HepG2 (cell line): Measurements from ENCODE around the gene OR10G2. TPM values are rescaled to one million over a fixed set of nuclear protein-coding genes. Genes with fewer than 3 reads are reported as not detected.

Source experiments
- ATAC-seq: fragments of 200-7000 bp; cut with Tn5 transposase; 3 replicates; pipeline ENCODE4 v1.9.1; 2020; ENCODE audit warnings: mild to moderate bottlenecking, moderate library complexity
- Bru-seq: library from RNA; stranded (reverse); fragments of 400-500 nt; gene quantifications from one replicate; lab custom pipeline; 2021; lab: Mats Ljungman, UMichigan
- BruChase-seq, 2 experiments: library from RNA; stranded (reverse); fragments of 400-500 nt; gene quantifications; one replicate each; lab custom pipeline; 2021; lab: Mats Ljungman, UMichigan
- BruUV-seq: library from RNA; stranded (reverse); fragments of 400-500 nt; replicated peaks from 2 replicates; lab custom pipeline; 2021; lab: Mats Ljungman, UMichigan
- CTCF ChIA-PET: fragments of 300-600 bp; formaldehyde crosslinking; extraction: SDS; loops from one replicate; lab custom pipeline; 2021; ENCODE audit warnings: low total read pairs, inconsistent platforms, low intra/inter-chr PET ratio; lab: Yijun Ruan, JAX
- POLR2A ChIA-PET: fragments of 350-600 bp; sonication (Branson Sonifier 250); formaldehyde crosslinking; loops from one replicate; lab custom pipeline; 2020; ENCODE audit warnings: antibody characterized with exemption, inconsistent platforms; lab: Yijun Ruan, JAX
- DNase-seq: peaks from one replicate; pipeline ENCODE4 v3.0.0-alpha.2; 2015; ENCODE audit warnings: low spot score
- FAIRE-seq: peaks from 3 replicates; lab custom pipeline; 2011; peaks lifted over from hg19 to GRCh38; lab: Jason Lieb, UNC
- H2AFZ ChIP-seq: one replicate; pipeline ENCODE4 v1.6.1; 2011; ENCODE audit warnings: low read length, inconsistent platforms
- H3K27ac ChIP-seq: fragments of 300-600 bp; 3 replicates; pipeline ENCODE4 v1.8.0; 2011; ENCODE audit warnings: mixed run types, mild to moderate bottlenecking, mixed read lengths, low read length, inconsistent platforms; ENCODE audit not compliant: insufficient read depth; ENCODE audit errors: extremely low read length
- H3K27me3 ChIP-seq, 2 experiments: fragments of 200-600 bp in 1 of 2; 2 replicates in 1 of 2; 3 replicates in 1 of 2; pipeline versions ENCODE4 v1.6.0 to v1.8.0; 2011; ENCODE audit warnings: low read length in 2 of 2, mild to moderate bottlenecking in 2 of 2, moderate library complexity in 2 of 2, inconsistent platforms in 1 of 2; ENCODE audit not compliant: insufficient read depth in 2 of 2, control insufficient read depth in 1 of 2
- H3K36me3 ChIP-seq, 2 experiments: fragments of 200-600 bp in 1 of 2; replicated peaks in 1 of 2; 2 replicates in 1 of 2; 3 replicates in 1 of 2; pipeline versions ENCODE4 v1.5.1 to v1.8.0; 2011; ENCODE audit warnings: low read length in 2 of 2, inconsistent platforms in 1 of 2; ENCODE audit not compliant: insufficient read depth in 2 of 2, control insufficient read depth in 1 of 2
- H3K4me1 ChIP-seq: 2 replicates; pipeline ENCODE4 v1.5.1; 2012; ENCODE audit warnings: low read length, inconsistent platforms; ENCODE audit not compliant: insufficient read depth
- H3K4me2 ChIP-seq: 2 replicates; pipeline ENCODE4 v1.6.0; 2011; ENCODE audit warnings: low read depth, low read length, inconsistent platforms
- H3K4me3 ChIP-seq, 3 experiments: fragments of 200-600 bp in 1 of 3; sonication (generic), shearing (Covaris generic) in 1 of 3; replicated peaks in 1 of 3; 2 replicates each; pipeline ENCODE4 v1.5.1; 2011 to 2016; ENCODE audit warnings: low read length in 3 of 3, inconsistent platforms in 2 of 3, low read depth in 2 of 3, mild to moderate bottlenecking in 2 of 3, control low read depth in 1 of 3, mixed read lengths in 1 of 3; ENCODE audit not compliant: insufficient read depth in 1 of 3
- H3K79me2 ChIP-seq: one replicate; pipeline ENCODE4 v1.6.1; 2011; ENCODE audit warnings: low read length, inconsistent platforms; ENCODE audit not compliant: insufficient read depth
- H3K9ac ChIP-seq: 2 replicates; pipeline ENCODE4 v1.6.0; 2011; ENCODE audit warnings: mild to moderate bottlenecking, low read depth, low read length, inconsistent platforms; ENCODE audit not compliant: insufficient read depth
- H3K9me3 ChIP-seq: 2 replicates; pipeline ENCODE4 v1.5.1; 2012; ENCODE audit warnings: mild to moderate bottlenecking, low read length
- H4K20me1 ChIP-seq: 2 replicates; pipeline ENCODE4 v1.6.0; 2011; ENCODE audit warnings: inconsistent platforms, mild to moderate bottlenecking, low read length, moderate library complexity; ENCODE audit not compliant: insufficient read depth
- BCL6 ChIP-seq: IDR thresholded peaks from 2 replicates; pipeline ENCODE4 v1.6.1; 2016; ENCODE audit warnings: missing genetic modification reagents, missing compliant biosample characterization
- GFI1 ChIP-seq: sonication (generic); formaldehyde crosslinking; IDR thresholded peaks from 2 replicates; pipeline ENCODE4 v1.5.0; 2020; ENCODE audit warnings: missing genetic modification reagents, mild to moderate bottlenecking, borderline replicate concordance
- HOXA7 ChIP-seq: sonication (generic); formaldehyde crosslinking; IDR thresholded peaks from 2 replicates; pipeline ENCODE4 v1.8.1; 2022; ENCODE audit warnings: mild to moderate bottlenecking, missing genetic modification reagents, moderate library complexity
- KAT7 ChIP-seq: IDR thresholded peaks from 2 replicates; pipeline ENCODE4 v1.6.1; 2018; ENCODE audit warnings: borderline replicate concordance, missing compliant biosample characterization
- ZBTB38 ChIP-seq: sonication (generic); formaldehyde crosslinking; IDR thresholded peaks from 2 replicates; pipeline ENCODE4 v1.5.1; 2020; ENCODE audit warnings: mild to moderate bottlenecking, missing genetic modification reagents
- ZBTB42 ChIP-seq: sonication (generic); formaldehyde crosslinking; IDR thresholded peaks from 2 replicates; pipeline ENCODE4 v1.5.0; 2020; ENCODE audit warnings: mild to moderate bottlenecking, missing genetic modification reagents
- ZNF224 ChIP-seq: sonication (generic); formaldehyde crosslinking; IDR thresholded peaks from 2 replicates; pipeline ENCODE4 v1.5.0; 2020; ENCODE audit warnings: mild to moderate bottlenecking, missing genetic modification reagents
- ZNF232 ChIP-seq: sonication (generic); formaldehyde crosslinking; IDR thresholded peaks from 2 replicates; pipeline ENCODE4 v1.4.0; 2020; ENCODE audit warnings: missing genetic modification reagents, borderline replicate concordance
- ZNF382 ChIP-seq: sonication (generic); formaldehyde crosslinking; IDR thresholded peaks from 2 replicates; pipeline ENCODE4 v1.5.0; 2020; ENCODE audit warnings: missing genetic modification reagents, mild to moderate bottlenecking, borderline replicate concordance
- ZNF530 ChIP-seq: sonication (generic); formaldehyde crosslinking; IDR thresholded peaks from 2 replicates; pipeline ENCODE4 v1.5.0; 2020; ENCODE audit warnings: low read depth, mild to moderate bottlenecking, missing genetic modification reagents
- ZNF570 ChIP-seq: sonication (generic); formaldehyde crosslinking; IDR thresholded peaks from 2 replicates; pipeline ENCODE4 v1.4.0; 2020; ENCODE audit warnings: mild to moderate bottlenecking, missing genetic modification reagents, borderline replicate concordance
- ZNF709 ChIP-seq: sonication (generic); formaldehyde crosslinking; IDR thresholded peaks from 2 replicates; pipeline ENCODE4 v1.5.0; 2020; ENCODE audit warnings: mild to moderate bottlenecking, missing genetic modification reagents
- WGBS: methylation state at CpG from one replicate; pipeline ENCODE4 v1.1.6; 2017; ENCODE audit warnings: low lambda C conversion rate; 5-methylcytosine and 5-hydroxymethylcytosine counted together
- in situ Hi-C: cut with HindIII; loops from 2 replicates; pipeline ENCODE4 v1.10.0; 2017; ENCODE audit warnings: low pct_unique_long_range_greater_than_20kb; ENCODE audit not compliant: extremely low pct_ligation_motif_present
- intact Hi-C: fragments of 100-400 bp; cut with micrococcal nuclease; formaldehyde crosslinking; loops from one replicate; pipeline ENCODE4 v1.10.0; 2022; ENCODE audit not compliant: unreplicated experiment
- long read RNA-seq, 2 experiments: library from RNA in 1 of 2; library from polyadenylated mRNA in 1 of 2; stranded (forward) in 1 of 2; unstranded in 1 of 2; transcript quantifications; one replicate each; pipeline ENCODE4 v2.0.0, GENCODE V29; 2019 to 2022
- polyA minus RNA-seq, 3 experiments: library from RNA; depleted of rRNA, polyadenylated mRNA; stranded (reverse); fragments of >200 nt; gene quantifications; 2 replicates each; pipeline ENCODE4 v1.2.3, GENCODE V29; 2011; ENCODE audit warnings: low replicate concordance in 1 of 3
- polyA plus RNA-seq, 8 experiments: library from polyadenylated mRNA; depleted of rRNA in 3 of 8; stranded (reverse) in 7 of 8; unstranded in 1 of 8; fragments of >200 nt; fragmentation: Illumina TruSeq in 4 of 8; extraction: Trizol in 4 of 8; gene quantifications; 2 replicates each; pipeline versions ENCODE4 v1.2.1 to v1.2.3, GENCODE V29; 2011 to 2016; ENCODE audit warnings: low read depth in 4 of 8, missing spikeins in 1 of 8, mixed read lengths in 1 of 8; ENCODE audit not compliant: insufficient read depth in 1 of 8
- total RNA-seq, 5 experiments: library from RNA; depleted of rRNA; stranded (reverse); fragments of >200 nt; fragmentation: Illumina TruSeq; extraction: Trizol; gene quantifications; 2 replicates each; pipeline ENCODE4 v1.2.3, GENCODE V29; 2016; ENCODE audit warnings: low read depth in 1 of 5
- TF ChIP-seq, protein P1 (sequence below): sonication (generic); formaldehyde crosslinking; IDR thresholded peaks from 2 replicates; pipeline ENCODE4 v1.5.0; 2020; ENCODE audit warnings: mild to moderate bottlenecking, missing genetic modification reagents, moderate library complexity
- TF ChIP-seq, protein P2 (sequence below): IDR thresholded peaks from 2 replicates; pipeline ENCODE4 v1.6.1; 2016; ENCODE audit warnings: low read depth
- TF ChIP-seq, protein P3 (sequence below), 2 experiments: sonication (generic) in 1 of 2; formaldehyde crosslinking in 1 of 2; IDR thresholded peaks; 2 replicates each; pipeline versions ENCODE4 v1.4.0 to v1.6.1; 2018 to 2020; ENCODE audit warnings: missing genetic modification reagents in 2 of 2, borderline replicate concordance in 1 of 2, low read depth in 1 of 2, mild to moderate bottlenecking in 1 of 2, missing biosample characterization in 1 of 2

Gene OR10G2, protein sequence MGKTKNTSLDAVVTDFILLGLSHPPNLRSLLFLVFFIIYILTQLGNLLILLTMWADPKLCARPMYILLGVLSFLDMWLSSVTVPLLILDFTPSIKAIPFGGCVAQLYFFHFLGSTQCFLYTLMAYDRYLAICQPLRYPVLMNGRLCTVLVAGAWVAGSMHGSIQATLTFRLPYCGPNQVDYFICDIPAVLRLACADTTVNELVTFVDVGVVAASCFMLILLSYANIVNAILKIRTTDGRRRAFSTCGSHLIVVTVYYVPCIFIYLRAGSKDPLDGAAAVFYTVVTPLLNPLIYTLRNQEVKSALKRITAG
- total RNA-seq (2016; rRNA removed; fragmentation: Illumina TruSeq; extraction: Trizol) (not detected in 2 replicates), polyA plus RNA-seq (2011; rRNA removed) (not detected in 2 replicates), polyA minus RNA-seq (2011; rRNA and poly(A)+ RNA removed; ENCODE audit: low replicate concordance) (not detected in 2 replicates), Bru-seq, nascent RNA (not detected), BruChase-seq, experiment 1, labeled RNA remaining after a 6-hour chase (not detected), BruChase-seq, experiment 2, labeled RNA remaining after a 2-hour chase (not detected)
- not detected in 2 replicates for total RNA-seq (2016; cell fraction: cytosol; rRNA removed; fragmentation: Illumina TruSeq; extraction: Trizol; ENCODE audit: low read depth)
- not detected in 2 replicates for total RNA-seq (2016; cell fraction: insoluble cytoplasmic fraction; rRNA removed; fragmentation: Illumina TruSeq; extraction: Trizol)
- total RNA-seq (2016; cell fraction: membrane; rRNA removed; fragmentation: Illumina TruSeq; extraction: Trizol) = not detected in 2 replicates
- total RNA-seq (2016; cell fraction: nucleus; rRNA removed; fragmentation: Illumina TruSeq; extraction: Trizol) = not detected in 2 replicates
- not detected in 2 replicates for polyA plus RNA-seq (2011; cell fraction: cytosol; rRNA removed)
- not detected in 2 replicates for polyA plus RNA-seq (2011; cell fraction: nucleus; rRNA removed)
- not detected in 2 replicates for polyA plus RNA-seq (2012)
- polyA plus RNA-seq (2016; cell fraction: cytosol; fragmentation: Illumina TruSeq; extraction: Trizol; ENCODE audit: low read depth) = not detected in 2 replicates
- polyA plus RNA-seq (2016; cell fraction: insoluble cytoplasmic fraction; fragmentation: Illumina TruSeq; extraction: Trizol; ENCODE audit: low read depth) = not detected in 2 replicates
- polyA plus RNA-seq (2016; cell fraction: membrane; fragmentation: Illumina TruSeq; extraction: Trizol; ENCODE audit: low read depth) = not detected in 2 replicates
- polyA plus RNA-seq (2016; cell fraction: nucleus; fragmentation: Illumina TruSeq; extraction: Trizol; ENCODE audit: insufficient read depth, low read depth) = not detected in 2 replicates
- not detected in 2 replicates for polyA minus RNA-seq (2011; cell fraction: cytosol; rRNA and poly(A)+ RNA removed)
- not detected in 2 replicates for polyA minus RNA-seq (2011; cell fraction: nucleus; rRNA and poly(A)+ RNA removed)
- long read RNA-seq, experiment 1 = 0 reads
- long read RNA-seq, experiment 2 = 0 reads

DNA sequence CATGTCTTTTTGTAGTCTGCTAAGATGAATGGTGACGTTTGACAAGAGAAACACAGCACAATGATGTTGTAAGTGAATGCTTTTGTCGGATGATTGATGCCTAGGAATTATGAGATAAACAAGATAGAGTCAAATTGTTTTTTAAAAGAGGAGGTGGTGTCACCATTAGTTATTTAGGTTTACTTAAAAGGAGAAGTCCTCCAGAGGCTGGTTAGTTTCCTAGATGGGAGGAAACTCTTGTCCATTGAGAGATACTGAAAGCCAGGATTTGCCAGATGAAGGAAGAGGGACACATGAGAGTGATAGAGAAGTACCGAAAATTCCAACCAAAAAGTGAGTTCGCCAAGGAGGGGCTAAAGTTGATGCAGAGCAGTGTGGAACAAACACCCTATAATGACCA is at the start of gene OR10G2:
OR10G2 (minus strand) TSS at position 101 of the 400 bp plus-strand sequence; CDS start at position 3, 98 bp downstream.
- BruUV-seq = no TSS peak
- FAIRE-seq (no peak), ATAC-seq (no peak)
- no peak for TF ChIP-seq ZNF570 (CRISPR knock-in tag)
- TF ChIP-seq, protein P1, sequence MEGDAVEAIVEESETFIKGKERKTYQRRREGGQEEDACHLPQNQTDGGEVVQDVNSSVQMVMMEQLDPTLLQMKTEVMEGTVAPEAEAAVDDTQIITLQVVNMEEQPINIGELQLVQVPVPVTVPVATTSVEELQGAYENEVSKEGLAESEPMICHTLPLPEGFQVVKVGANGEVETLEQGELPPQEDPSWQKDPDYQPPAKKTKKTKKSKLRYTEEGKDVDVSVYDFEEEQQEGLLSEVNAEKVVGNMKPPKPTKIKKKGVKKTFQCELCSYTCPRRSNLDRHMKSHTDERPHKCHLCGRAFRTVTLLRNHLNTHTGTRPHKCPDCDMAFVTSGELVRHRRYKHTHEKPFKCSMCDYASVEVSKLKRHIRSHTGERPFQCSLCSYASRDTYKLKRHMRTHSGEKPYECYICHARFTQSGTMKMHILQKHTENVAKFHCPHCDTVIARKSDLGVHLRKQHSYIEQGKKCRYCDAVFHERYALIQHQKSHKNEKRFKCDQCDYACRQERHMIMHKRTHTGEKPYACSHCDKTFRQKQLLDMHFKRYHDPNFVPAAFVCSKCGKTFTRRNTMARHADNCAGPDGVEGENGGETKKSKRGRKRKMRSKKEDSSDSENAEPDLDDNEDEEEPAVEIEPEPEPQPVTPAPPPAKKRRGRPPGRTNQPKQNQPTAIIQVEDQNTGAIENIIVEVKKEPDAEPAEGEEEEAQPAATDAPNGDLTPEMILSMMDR = no peak
- TF ChIP-seq HOXA7 (CRISPR knock-in tag) = no peak
- TF ChIP-seq ZBTB42 (CRISPR knock-in tag) = no peak
- no peak for TF ChIP-seq ZNF232
- no peak for TF ChIP-seq KAT7 (CRISPR knock-in tag)
- no peak for TF ChIP-seq ZNF709 (CRISPR knock-in tag)
- TF ChIP-seq BCL6 = no peak
- TF ChIP-seq, protein P2, sequence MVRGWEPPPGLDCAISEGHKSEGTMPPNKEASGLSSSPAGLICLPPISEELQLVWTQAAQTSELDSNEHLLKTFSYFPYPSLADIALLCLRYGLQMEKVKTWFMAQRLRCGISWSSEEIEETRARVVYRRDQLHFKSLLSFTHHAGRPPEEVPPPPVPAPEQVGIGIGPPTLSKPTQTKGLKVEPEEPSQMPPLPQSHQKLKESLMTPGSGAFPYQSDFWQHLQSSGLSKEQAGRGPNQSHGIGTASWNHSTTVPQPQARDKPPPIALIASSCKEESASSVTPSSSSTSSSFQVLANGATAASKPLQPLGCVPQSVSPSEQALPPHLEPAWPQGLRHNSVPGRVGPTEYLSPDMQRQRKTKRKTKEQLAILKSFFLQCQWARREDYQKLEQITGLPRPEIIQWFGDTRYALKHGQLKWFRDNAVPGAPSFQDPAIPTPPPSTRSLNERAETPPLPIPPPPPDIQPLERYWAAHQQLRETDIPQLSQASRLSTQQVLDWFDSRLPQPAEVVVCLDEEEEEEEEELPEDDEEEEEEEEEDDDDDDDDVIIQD (CRISPR knock-in tag) = no peak
- TF ChIP-seq ZNF530 (CRISPR knock-in tag) = no peak
- no peak for TF ChIP-seq ZBTB38 (CRISPR knock-in tag)
- TF ChIP-seq, protein P3, sequence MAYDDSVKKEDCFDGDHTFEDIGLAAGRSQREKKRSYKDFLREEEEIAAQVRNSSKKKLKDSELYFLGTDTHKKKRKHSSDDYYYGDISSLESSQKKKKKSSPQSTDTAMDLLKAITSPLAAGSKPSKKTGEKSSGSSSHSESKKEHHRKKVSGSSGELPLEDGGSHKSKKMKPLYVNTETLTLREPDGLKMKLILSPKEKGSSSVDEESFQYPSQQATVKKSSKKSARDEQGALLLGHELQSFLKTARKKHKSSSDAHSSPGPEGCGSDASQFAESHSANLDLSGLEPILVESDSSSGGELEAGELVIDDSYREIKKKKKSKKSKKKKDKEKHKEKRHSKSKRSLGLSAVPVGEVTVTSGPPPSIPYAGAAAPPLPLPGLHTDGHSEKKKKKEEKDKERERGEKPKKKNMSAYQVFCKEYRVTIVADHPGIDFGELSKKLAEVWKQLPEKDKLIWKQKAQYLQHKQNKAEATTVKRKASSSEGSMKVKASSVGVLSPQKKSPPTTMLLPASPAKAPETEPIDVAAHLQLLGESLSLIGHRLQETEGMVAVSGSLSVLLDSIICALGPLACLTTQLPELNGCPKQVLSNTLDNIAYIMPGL (CRISPR knock-in tag; IDR thresholded peaks at IDR 0.05; ENCODE audit: borderline replicate concordance in 1 of 2, low read depth in 1 of 2) = no peak
- TF ChIP-seq ZNF224 (CRISPR knock-in tag) = no peak
- no peak for TF ChIP-seq ZNF382 (CRISPR knock-in tag)
- TF ChIP-seq GFI1 (CRISPR knock-in tag) = no peak

More for the DNA sequence above, at the start of gene OR10G2:
- WGBS = 3% methylated on average over 4 of the region's 4 CpGs
- Histone ChIP-seq H3K9me3 (no peaks in the 10 kb centered on the region), H3K4me3 (no peak within 1 kb of the TSS), H3K27me3 (0 out of 5 replicates have a peak, but pooled peaks cover 0 to 7% of the 10 kb centered on the region in 2 experiments), H3K27ac (no peak within 1 kb of the TSS), H4K20me1 (no peaks in the 10 kb centered on the region), H3K36me3 (no peaks in the 10 kb centered on the region), H2AFZ (no peak within 1 kb of the TSS), H3K9ac (no peak within 1 kb of the TSS), H3K79me2 (no peaks in the 10 kb centered on the region), H3K4me1 (no peaks in the 10 kb centered on the region), H3K4me2 (no peak within 1 kb of the TSS)
- ChIA-PET CTCF (no interaction called here), POLR2A (no interaction called here)
- DNase-seq = no peak
- in situ Hi-C loops (no loop called here), intact Hi-C loops (no loop called here)
